Activated T-cell treated with anti-CD3 and anti-CD28 coated beads for 1 hour (primary cell): ENCODE measurements around the gene CEP162.
"Not testable (repeated sequence)": the region's sequence is repeated elsewhere in the genome, so short reads cannot be mapped to it uniquely, and the experiment has no call there.

Source experiments
- DNase-seq: peaks from one replicate; pipeline ENCODE4 v3.0.0-alpha.2; 2020; ENCODE audit warnings: low read depth

Gene CEP162

GRCh38 chr6:84224251-84224650 is 3.2 kb downstream of the CEP162 start:
- no peak for DNase-seq

GRCh38 chr6:84223608-84224007 is 3.8 kb downstream of the CEP162 start:
- DNase-seq: not testable (repeated sequence)

- DNase-seq: no peak
Measured at GRCh38 chr6:84222426-84222825, 5.0 kb downstream of the CEP162 start.

GRCh38 chr6:84220809-84221409 is 6.5 kb downstream of the CEP162 start:
- no peak for DNase-seq

GRCh38 chr6:84218091-84218490 is 9.4 kb downstream of the CEP162 start:
- DNase-seq: no peak

- DNase-seq: no peak
Measured at GRCh38 chr6:84213217-84213616, 14.2 kb downstream of the CEP162 start.

GRCh38 chr6:84204011-84204410 is 23.4 kb downstream of the CEP162 start:
- no peak for DNase-seq

- DNase-seq: not testable (repeated sequence)
Measured at GRCh38 chr6:84199987-84200386, 27.5 kb downstream of the CEP162 start.

GRCh38 chr6:84197708-84198107 is 29.7 kb downstream of the CEP162 start:
- no peak for DNase-seq

- no peak for DNase-seq
Measured at GRCh38 chr6:84193114-84193708, 34.2 kb downstream of the CEP162 start.

- no peak for DNase-seq
Measured at GRCh38 chr6:84191802-84192201, 35.6 kb downstream of the CEP162 start.

- DNase-seq: not testable (repeated sequence)
Measured at GRCh38 chr6:84189356-84189755, 38.1 kb downstream of the CEP162 start.

GRCh38 chr6:84183430-84183829 is 44.0 kb downstream of the CEP162 start:
- DNase-seq: no peak

- DNase-seq: no peak
Measured at GRCh38 chr6:84182001-84182400, 45.4 kb downstream of the CEP162 start.

- DNase-seq: no peak
Measured at GRCh38 chr6:84177241-84177640, 50.2 kb downstream of the CEP162 start.

GRCh38 chr6:84172574-84172973 is 54.9 kb downstream of the CEP162 start:
- no peak for DNase-seq

- no peak for DNase-seq
Measured at GRCh38 chr6:84172080-84172479, 55.4 kb downstream of the CEP162 start.

- DNase-seq: no peak
Measured at GRCh38 chr6:84167457-84167856, 60.0 kb downstream of the CEP162 start.

GRCh38 chr6:84166395-84166794 is 61.0 kb downstream of the CEP162 start:
- DNase-seq: no peak

GRCh38 chr6:84164328-84164727 is 63.1 kb downstream of the CEP162 start:
- not testable (repeated sequence) for DNase-seq

- no peak for DNase-seq
Measured at GRCh38 chr6:84161190-84161589, 66.3 kb downstream of the CEP162 start.

GRCh38 chr6:84156306-84156705 is 71.1 kb downstream of the CEP162 start:
- no peak for DNase-seq

GRCh38 chr6:84151669-84152068 is 75.8 kb downstream of the CEP162 start:
- no peak for DNase-seq

- DNase-seq: no peak
Measured at GRCh38 chr6:84150705-84151104, 76.7 kb downstream of the CEP162 start.
